Suprapubic skin (tissue), 4 donors: ENCODE data around the gene SULT1C4. TPM values are rescaled to one million over a fixed set of nuclear protein-coding genes. Genes with fewer than 3 reads are reported as not detected.

ENCODE experiments used
- DNase-seq, 2 donors: peaks; one replicate each; pipeline ENCODE4 v3.0.0-alpha.2; 2019; ENCODE audit warnings: low spot score in 2 of 2
- H3K27ac ChIP-seq: fragments of 200-600 bp; sonication (generic); one replicate; pipeline ENCODE4 v1.5.1; 2019
- H3K27me3 ChIP-seq: fragments of 200-600 bp; sonication (generic); one replicate; pipeline ENCODE4 v1.5.1; 2019
- H3K36me3 ChIP-seq: fragments of 200-600 bp; sonication (generic); one replicate; pipeline ENCODE4 v1.5.1; 2019
- H3K4me1 ChIP-seq: fragments of 200-600 bp; sonication (generic); one replicate; pipeline ENCODE4 v1.5.1; 2019
- H3K4me3 ChIP-seq: fragments of 200-600 bp; sonication (generic); one replicate; pipeline ENCODE4 v1.5.1; 2019; ENCODE audit warnings: mild to moderate bottlenecking
- H3K9me3 ChIP-seq: fragments of 200-600 bp; sonication (generic); one replicate; pipeline ENCODE4 v1.5.1; 2019
- EP300 ChIP-seq: sonication (generic); formaldehyde crosslinking; IDR thresholded peaks from one replicate; pipeline ENCODE4 v1.6.1; 2017; ENCODE audit warnings: antibody characterized with exemption
- POLR2A ChIP-seq, 2 donors: fragments of 450-650 bp; IDR thresholded peaks; one replicate each; pipeline ENCODE4 v1.6.1; 2017; ENCODE audit warnings: antibody characterized with exemption in 2 of 2, mild to moderate bottlenecking in 2 of 2, moderate library complexity in 2 of 2
- POLR2AphosphoS5 ChIP-seq, 3 donors: sonication (generic); formaldehyde crosslinking; IDR thresholded peaks; one replicate each; pipeline ENCODE4 v1.6.1; 2017; ENCODE audit warnings: antibody characterized with exemption in 3 of 3
- WGBS: methylation state at CpG from one replicate; pipeline ENCODE4 v1.1.5; 2018; 5-methylcytosine and 5-hydroxymethylcytosine counted together
- total RNA-seq, 4 donors: library from RNA; depleted of rRNA; stranded (reverse); fragments of >200 nt; gene quantifications; one replicate each; pipeline ENCODE4 v1.1.0, GENCODE V29; 2016
- TF ChIP-seq, protein P1 (sequence below), 2 donors: fragments of 200-600 bp in 1 of 2; fragments of 450-650 bp in 1 of 2; sonication (generic) in 1 of 2; IDR thresholded peaks; one replicate each; pipeline ENCODE4 v1.5.1; 2016 to 2019; ENCODE audit warnings: antibody characterized with exemption in 2 of 2, mild to moderate bottlenecking in 1 of 2, moderate library complexity in 1 of 2

The SULT1C4 gene
- total RNA-seq, 4 donors from 2014 or later: 0.34 to 1.5 (median 0.48) TPM; not detected in 1

DNA sequence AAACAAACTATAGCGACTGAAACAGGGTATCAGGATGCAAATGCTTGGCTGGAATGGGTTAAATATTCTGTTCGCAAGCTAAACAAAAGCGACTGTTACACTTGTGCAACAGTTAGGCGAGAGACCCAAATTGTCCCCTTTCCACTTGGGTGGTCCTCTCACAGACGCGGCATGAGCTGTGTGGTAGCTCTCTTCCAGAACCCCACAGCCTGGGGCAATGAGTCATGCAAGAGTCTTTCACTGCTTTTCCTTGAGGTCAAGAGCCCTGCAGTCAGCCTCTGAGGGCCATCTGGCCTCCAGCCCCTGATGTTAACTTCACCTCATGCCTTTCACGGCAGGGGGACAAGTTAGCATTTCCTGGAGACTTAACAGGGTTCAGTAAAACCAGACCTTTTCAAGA is 25.7 kb downstream of the SULT1C4 start:
- no peak overlapping the region for H3K4me3 ChIP-seq
- WGBS: 41% methylated on average over 7 of the region's 7 CpGs
- no peak overlapping the region for H3K27ac ChIP-seq
- no peaks in the 10 kb centered on the region for H3K36me3 ChIP-seq
- H3K9me3 ChIP-seq: peaks cover 18% of the 10 kb centered on the region
- no peak for DNase-seq
- TF ChIP-seq, protein P1, sequence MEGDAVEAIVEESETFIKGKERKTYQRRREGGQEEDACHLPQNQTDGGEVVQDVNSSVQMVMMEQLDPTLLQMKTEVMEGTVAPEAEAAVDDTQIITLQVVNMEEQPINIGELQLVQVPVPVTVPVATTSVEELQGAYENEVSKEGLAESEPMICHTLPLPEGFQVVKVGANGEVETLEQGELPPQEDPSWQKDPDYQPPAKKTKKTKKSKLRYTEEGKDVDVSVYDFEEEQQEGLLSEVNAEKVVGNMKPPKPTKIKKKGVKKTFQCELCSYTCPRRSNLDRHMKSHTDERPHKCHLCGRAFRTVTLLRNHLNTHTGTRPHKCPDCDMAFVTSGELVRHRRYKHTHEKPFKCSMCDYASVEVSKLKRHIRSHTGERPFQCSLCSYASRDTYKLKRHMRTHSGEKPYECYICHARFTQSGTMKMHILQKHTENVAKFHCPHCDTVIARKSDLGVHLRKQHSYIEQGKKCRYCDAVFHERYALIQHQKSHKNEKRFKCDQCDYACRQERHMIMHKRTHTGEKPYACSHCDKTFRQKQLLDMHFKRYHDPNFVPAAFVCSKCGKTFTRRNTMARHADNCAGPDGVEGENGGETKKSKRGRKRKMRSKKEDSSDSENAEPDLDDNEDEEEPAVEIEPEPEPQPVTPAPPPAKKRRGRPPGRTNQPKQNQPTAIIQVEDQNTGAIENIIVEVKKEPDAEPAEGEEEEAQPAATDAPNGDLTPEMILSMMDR (IDR thresholded peaks at IDR 0.05): no peak
- TF ChIP-seq POLR2AphosphoS5 (IDR thresholded peaks at IDR 0.05) (no peak), EP300 (no peak), POLR2A (IDR thresholded peaks at IDR 0.05) (no peak)
- H3K4me1 ChIP-seq: no peaks in the 10 kb centered on the region
- no peaks in the 10 kb centered on the region for H3K27me3 ChIP-seq

DNA sequence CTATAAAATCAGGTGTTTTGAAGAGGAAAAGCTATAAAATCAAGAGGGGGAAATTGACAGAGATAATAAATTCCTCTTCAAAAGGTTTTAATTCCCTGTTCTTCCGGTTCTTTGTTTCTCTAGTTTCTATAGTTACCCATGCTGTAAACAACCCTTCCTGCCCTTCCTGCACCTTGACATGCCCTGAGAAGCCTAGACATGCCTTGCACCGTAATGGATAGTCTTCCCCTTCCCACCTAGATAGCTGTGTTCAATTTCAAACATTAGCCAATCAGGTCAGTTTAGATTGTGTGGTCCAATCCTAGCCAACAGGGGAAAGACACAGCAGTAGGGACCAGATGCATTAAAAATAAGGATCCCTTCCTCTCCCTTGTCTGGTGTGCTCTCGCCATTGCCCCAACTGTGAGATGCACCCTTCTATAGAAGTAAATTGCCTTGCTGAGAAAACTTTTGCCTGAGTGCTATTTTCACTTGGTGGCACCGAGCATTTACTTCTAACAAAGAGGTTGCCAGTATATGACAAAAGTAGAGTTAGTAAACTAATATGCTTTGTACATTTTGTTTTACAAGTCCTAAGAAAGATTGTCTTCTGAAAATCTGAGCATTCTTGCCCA is 27.1 kb downstream of the SULT1C4 start:
- DNase-seq: no peak
- WGBS: 59% methylated on average over 4 of the region's 4 CpGs
- no peaks in the 10 kb centered on the region for H3K4me1 ChIP-seq
- no peak overlapping the region for H3K4me3 ChIP-seq
- H3K27ac ChIP-seq: no peak overlapping the region
- peaks cover 6% of the 10 kb centered on the region for H3K9me3 ChIP-seq
- TF ChIP-seq POLR2A (IDR thresholded peaks at IDR 0.05) (no peak), POLR2AphosphoS5 (IDR thresholded peaks at IDR 0.05) (no peak), EP300 (no peak)
- TF ChIP-seq, protein P1 (IDR thresholded peaks at IDR 0.05): no peak
- H3K36me3 ChIP-seq: no peaks in the 10 kb centered on the region
- H3K27me3 ChIP-seq: no peaks in the 10 kb centered on the region

GRCh38 chr2:108407864-108408729 is 30.3 kb downstream of the SULT1C4 start:
- H3K36me3 ChIP-seq: no peaks in the 10 kb centered on the region
- 88% methylated on average over 6 of the region's 6 CpGs for WGBS

DNA sequence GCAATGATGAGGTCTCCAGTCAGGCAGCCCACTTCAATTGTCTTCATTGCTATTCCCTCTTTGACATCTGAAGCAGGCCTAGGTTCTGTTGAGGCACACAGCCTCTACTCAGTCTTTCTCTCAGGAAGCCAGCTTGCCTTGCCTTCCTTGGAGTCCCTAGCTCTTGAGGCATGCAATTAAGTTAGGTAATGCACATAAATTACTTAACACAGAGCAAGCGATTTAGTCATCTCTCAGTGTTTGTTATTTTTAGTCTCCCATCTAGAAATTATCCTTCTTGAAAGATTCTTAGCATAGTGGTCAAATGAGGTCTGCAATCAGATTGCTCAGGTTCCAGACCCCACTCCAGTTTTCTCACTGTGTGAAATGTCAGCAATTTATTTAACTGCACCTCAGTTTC is 32.0 kb downstream of the SULT1C4 start:
- H3K4me1 ChIP-seq: no peaks in the 10 kb centered on the region
- no peak overlapping the region for H3K27ac ChIP-seq
- no peaks in the 10 kb centered on the region for H3K9me3 ChIP-seq
- WGBS: 77% methylated on average over 1 of the region's 1 CpG
- H3K27me3 ChIP-seq: no peaks in the 10 kb centered on the region
- no peak for DNase-seq
- H3K4me3 ChIP-seq: no peak overlapping the region
- TF ChIP-seq, protein P1 (IDR thresholded peaks at IDR 0.05): no peak
- TF ChIP-seq POLR2AphosphoS5 (IDR thresholded peaks at IDR 0.05) (no peak), POLR2A (IDR thresholded peaks at IDR 0.05) (no peak), EP300 (no peak)
- no peaks in the 10 kb centered on the region for H3K36me3 ChIP-seq

More at GRCh38 chr2:108407864-108408729, 30.3 kb downstream of the SULT1C4 start:
- H3K9me3 ChIP-seq: no peaks in the 10 kb centered on the region
- no peaks in the 10 kb centered on the region for H3K4me1 ChIP-seq
- no peak overlapping the region for H3K4me3 ChIP-seq
- TF ChIP-seq POLR2AphosphoS5 (IDR thresholded peaks at IDR 0.05) (no peak), EP300 (no peak), POLR2A (IDR thresholded peaks at IDR 0.05) (no peak)
- TF ChIP-seq, protein P1 (IDR thresholded peaks at IDR 0.05): no peak
- DNase-seq: no peak
- H3K27ac ChIP-seq: no peak overlapping the region
- H3K27me3 ChIP-seq: no peaks in the 10 kb centered on the region
